SH-SY5Y (cell line): ENCODE data around the gene FAAP20.

Source experiments
- GATA2 ChIP-seq: IDR thresholded peaks from 2 replicates; pipeline ENCODE4 v1.6.1; 2011; ENCODE audit warnings: mild to moderate bottlenecking, low read depth, low read length
- GATA3 ChIP-seq: IDR thresholded peaks from 2 replicates; pipeline ENCODE4 v1.6.1; 2011; ENCODE audit warnings: low read depth, mild to moderate bottlenecking, low read length, moderate library complexity

- TF ChIP-seq GATA2 (no peak), GATA3 (no peak)
Measured at GRCh38 chr1:2156866-2157265, 37.7 kb downstream of the FAAP20 start.
